HEK293T (cell line): ENCODE data around the gene EVC2.

Experiments used
- TARDBP ChIP-seq: fragments of 450-650 bp; IDR thresholded peaks from 2 replicates; pipeline ENCODE4 v1.6.1; 2016
- ZNF384 ChIP-seq: fragments of 450-650 bp; IDR thresholded peaks from 2 replicates; pipeline ENCODE4 v1.6.1; 2016

DNA sequence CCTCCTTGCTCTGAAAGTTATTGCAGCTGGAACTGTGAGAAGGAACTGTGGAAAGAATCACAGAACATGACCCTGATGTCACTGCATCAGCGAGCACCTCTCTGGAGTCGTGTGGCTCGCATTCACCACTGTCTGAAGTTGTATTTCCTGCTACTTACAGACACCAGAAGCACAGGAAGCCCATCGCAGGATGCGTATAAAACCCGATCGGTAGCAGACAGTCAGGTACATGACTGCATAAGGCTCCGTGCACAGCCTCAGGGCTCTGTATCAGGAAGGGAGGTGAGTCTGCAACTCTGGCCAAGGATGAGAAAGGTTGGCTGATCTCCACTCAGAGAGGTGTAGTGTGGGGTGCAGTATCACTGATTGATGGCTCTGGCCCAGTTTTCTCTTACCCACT is 134.4 kb downstream of the EVC2 start:
- TF ChIP-seq ZNF384 (no peak), TARDBP (no peak)
